ENCODE results near the gene PUSL1.

DNA sequence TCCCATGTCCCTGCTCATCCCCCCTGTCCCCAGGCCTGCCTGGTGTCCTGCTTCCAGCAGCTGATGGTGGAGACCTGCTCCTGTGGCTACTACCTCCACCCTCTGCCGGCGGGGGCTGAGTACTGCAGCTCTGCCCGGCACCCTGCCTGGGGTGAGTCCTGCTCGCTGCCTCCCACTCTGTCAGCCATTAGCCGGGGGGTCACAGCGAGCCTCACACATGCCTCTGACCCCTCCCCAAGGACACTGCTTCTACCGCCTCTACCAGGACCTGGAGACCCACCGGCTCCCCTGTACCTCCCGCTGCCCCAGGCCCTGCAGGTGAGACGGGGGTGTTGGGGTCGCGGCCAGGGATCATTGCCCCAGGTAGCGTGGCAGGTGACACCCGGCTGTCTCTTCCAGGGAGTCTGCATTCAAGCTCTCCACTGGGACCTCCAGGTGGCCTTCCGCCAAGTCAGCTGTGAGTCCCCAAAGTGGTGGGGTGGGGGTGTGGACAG, 18.1 kb upstream of the PUSL1 start:
- TF ChIP-seq YY1 (IDR thresholded peaks at IDR 0.05; ENCODE audit: insufficient read depth, insufficient read length): no peak
- TF ChIP-seq ZNF274 (IDR thresholded peaks at IDR 0.05; ENCODE audit: low read depth, low read length): no peak
